Measurements from ENCODE around the gene NUDT3. TPM values are rescaled to one million over a fixed set of nuclear protein-coding genes. Genes with fewer than 3 reads are reported as not detected.

NUDT3 gene
- total and polyA plus RNA-seq, 9 of the 15 experiments (the other 6 are each of a cell fraction or from before 2014, with no cell fraction given), result 5.4 to 81.2 (median 56.4) TPM

DNA sequence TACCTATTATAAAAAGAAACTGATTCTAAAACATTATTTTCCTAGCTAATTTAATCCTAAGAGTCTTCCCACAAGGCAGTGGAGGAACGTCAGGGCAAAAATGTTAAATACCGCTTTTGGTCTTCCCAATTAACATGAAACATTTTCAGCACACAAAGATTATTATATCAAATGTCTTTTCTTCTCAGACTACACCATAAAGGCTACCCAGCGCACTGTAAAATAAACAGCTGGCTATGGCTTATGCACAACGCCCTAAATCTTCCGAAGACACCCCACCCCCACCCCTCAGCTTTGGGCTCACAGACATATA is 1.0 kb downstream of the NUDT3 start (continued):
- TF ChIP-seq DNMT1 (IDR thresholded peaks at IDR 0.05) (0 out of 2 replicates have a peak, but pooled peaks have one; percentile 6), KAT2B (IDR thresholded peaks at IDR 0.05; ENCODE audit: low read depth, low read length) (no peak), EP300 (IDR thresholded peaks at IDR 0.05; ENCODE audit: low read length) (no peak), FUS (optimal IDR thresholded peaks at IDR 0.05; ENCODE audit: low read depth, low read length) (no peak), PHF20 (IDR thresholded peaks at IDR 0.05; ENCODE audit: partially characterized antibody) (no peak), ELF2 (CRISPR knock-in tag; IDR thresholded peaks at IDR 0.05) (no peak), CTBP1 (IDR thresholded peaks at IDR 0.05; ENCODE audit: borderline replicate concordance) (no peak), HMGN3 (IDR thresholded peaks at IDR 0.05; ENCODE audit: borderline replicate concordance, extremely low read depth, insufficient read length, low read depth, low read length) (no peak), CBX2 (IDR thresholded peaks at IDR 0.05; ENCODE audit: insufficient read depth, low read length, poor library complexity, severe bottlenecking) (no peak), SMAD3 (CRISPR knock-in tag; conservative IDR thresholded peaks at IDR 0.05) (no peak), ZNF41 (CRISPR knock-in tag; conservative IDR thresholded peaks at IDR 0.05) (no peak), SMARCC2 (IDR thresholded peaks at IDR 0.05; ENCODE audit: low read depth) (no peak), NCOA6 (IDR thresholded peaks at IDR 0.05) (no peak), MAFK (IDR thresholded peaks at IDR 0.05; ENCODE audit: low read length) (0 out of 2 replicates have a peak, but pooled peaks have one; percentile 11), EWSR1 (IDR thresholded peaks at IDR 0.05; ENCODE audit: borderline replicate concordance, low read depth, partially characterized antibody) (no peak), YBX1 (IDR thresholded peaks at IDR 0.05) (no peak), ARID1B (IDR thresholded peaks at IDR 0.05) (no peak), SIX5 (IDR thresholded peaks at IDR 0.05; ENCODE audit: borderline replicate concordance in 1 of 2, insufficient read depth in 1 of 2, low read depth in 1 of 2, low read length in 2 of 2) (no peak)
- TF ChIP-seq, protein P1, sequence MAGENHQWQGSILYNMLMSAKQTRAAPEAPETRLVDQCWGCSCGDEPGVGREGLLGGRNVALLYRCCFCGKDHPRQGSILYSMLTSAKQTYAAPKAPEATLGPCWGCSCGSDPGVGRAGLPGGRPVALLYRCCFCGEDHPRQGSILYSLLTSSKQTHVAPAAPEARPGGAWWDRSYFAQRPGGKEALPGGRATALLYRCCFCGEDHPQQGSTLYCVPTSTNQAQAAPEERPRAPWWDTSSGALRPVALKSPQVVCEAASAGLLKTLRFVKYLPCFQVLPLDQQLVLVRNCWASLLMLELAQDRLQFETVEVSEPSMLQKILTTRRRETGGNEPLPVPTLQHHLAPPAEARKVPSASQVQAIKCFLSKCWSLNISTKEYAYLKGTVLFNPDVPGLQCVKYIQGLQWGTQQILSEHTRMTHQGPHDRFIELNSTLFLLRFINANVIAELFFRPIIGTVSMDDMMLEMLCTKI (IDR thresholded peaks at IDR 0.05; ENCODE audit: partially characterized antibody), result no peak
- TF ChIP-seq, protein P2, sequence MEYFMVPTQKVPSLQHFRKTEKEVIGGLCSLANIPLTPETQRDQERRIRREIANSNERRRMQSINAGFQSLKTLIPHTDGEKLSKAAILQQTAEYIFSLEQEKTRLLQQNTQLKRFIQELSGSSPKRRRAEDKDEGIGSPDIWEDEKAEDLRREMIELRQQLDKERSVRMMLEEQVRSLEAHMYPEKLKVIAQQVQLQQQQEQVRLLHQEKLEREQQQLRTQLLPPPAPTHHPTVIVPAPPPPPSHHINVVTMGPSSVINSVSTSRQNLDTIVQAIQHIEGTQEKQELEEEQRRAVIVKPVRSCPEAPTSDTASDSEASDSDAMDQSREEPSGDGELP (CRISPR knock-in tag; IDR thresholded peaks at IDR 0.05; ENCODE audit: borderline replicate concordance), result no peak
- TF ChIP-seq, protein P3, sequence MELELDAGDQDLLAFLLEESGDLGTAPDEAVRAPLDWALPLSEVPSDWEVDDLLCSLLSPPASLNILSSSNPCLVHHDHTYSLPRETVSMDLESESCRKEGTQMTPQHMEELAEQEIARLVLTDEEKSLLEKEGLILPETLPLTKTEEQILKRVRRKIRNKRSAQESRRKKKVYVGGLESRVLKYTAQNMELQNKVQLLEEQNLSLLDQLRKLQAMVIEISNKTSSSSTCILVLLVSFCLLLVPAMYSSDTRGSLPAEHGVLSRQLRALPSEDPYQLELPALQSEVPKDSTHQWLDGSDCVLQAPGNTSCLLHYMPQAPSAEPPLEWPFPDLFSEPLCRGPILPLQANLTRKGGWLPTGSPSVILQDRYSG (tag; conservative IDR thresholded peaks at IDR 0.05; ENCODE audit: low read depth), result no peak
- TF ChIP-seq, protein P4, sequence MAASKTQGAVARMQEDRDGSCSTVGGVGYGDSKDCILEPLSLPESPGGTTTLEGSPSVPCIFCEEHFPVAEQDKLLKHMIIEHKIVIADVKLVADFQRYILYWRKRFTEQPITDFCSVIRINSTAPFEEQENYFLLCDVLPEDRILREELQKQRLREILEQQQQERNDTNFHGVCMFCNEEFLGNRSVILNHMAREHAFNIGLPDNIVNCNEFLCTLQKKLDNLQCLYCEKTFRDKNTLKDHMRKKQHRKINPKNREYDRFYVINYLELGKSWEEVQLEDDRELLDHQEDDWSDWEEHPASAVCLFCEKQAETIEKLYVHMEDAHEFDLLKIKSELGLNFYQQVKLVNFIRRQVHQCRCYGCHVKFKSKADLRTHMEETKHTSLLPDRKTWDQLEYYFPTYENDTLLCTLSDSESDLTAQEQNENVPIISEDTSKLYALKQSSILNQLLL (CRISPR knock-in tag; IDR thresholded peaks at IDR 0.05; ENCODE audit: borderline replicate concordance), result no peak
- TF ChIP-seq, protein P5, sequence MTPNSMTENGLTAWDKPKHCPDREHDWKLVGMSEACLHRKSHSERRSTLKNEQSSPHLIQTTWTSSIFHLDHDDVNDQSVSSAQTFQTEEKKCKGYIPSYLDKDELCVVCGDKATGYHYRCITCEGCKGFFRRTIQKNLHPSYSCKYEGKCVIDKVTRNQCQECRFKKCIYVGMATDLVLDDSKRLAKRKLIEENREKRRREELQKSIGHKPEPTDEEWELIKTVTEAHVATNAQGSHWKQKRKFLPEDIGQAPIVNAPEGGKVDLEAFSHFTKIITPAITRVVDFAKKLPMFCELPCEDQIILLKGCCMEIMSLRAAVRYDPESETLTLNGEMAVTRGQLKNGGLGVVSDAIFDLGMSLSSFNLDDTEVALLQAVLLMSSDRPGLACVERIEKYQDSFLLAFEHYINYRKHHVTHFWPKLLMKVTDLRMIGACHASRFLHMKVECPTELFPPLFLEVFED (CRISPR knock-in tag; conservative IDR thresholded peaks at IDR 0.05), result no peak
